Astrocyte of the cerebellum (primary cell): ENCODE measurements around the gene CNST.
"Not testable (repeated sequence)": the region's sequence is repeated elsewhere in the genome, so short reads cannot be mapped to it uniquely, and the experiment has no call there.

Experiments used
- DNase-seq: peaks from one replicate; pipeline ENCODE4 v3.0.0-alpha.2; 2011; ENCODE audit warnings: low read depth
- H3K4me3 ChIP-seq: 2 replicates; pipeline ENCODE4 v1.5.1; 2011; ENCODE audit warnings: mild to moderate bottlenecking, low read depth, low read length, moderate library complexity
- in situ Hi-C: cut with HindIII; loops from 2 replicates; pipeline ENCODE4 v1.10.0; 2017; ENCODE audit warnings: low sequenced_read_pairs
- TF ChIP-seq, protein P1 (sequence below): IDR thresholded peaks from 2 replicates; pipeline ENCODE4 v1.5.1; 2012; ENCODE audit warnings: low read length, low read depth, moderate library complexity, mild to moderate bottlenecking; ENCODE audit errors: missing control alignments

The CNST gene

DNA sequence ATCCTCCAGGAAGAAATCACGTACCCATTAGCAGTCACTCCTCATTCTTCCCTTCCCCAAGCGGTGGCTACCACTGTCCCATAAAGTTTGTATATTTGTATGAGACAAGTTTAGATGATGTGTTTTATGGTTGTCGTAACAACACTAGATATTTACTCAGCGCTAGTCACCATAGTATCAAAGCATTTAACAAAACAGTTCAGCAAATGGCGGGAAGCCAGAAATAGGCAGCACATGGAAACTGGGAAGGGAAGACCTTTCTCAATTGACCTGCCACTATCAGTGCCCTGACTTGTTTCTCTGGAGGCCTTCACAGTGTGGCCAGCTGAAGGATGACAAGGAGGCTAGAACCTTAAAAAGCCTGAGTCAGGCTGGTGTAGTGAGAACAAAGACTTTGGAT is 31.1 kb downstream of the CNST start:
- DNase-seq: peak; percentile 52
- in situ Hi-C loops: no loop called here
- no peak overlapping the region for H3K4me3 ChIP-seq
- TF ChIP-seq, protein P1, sequence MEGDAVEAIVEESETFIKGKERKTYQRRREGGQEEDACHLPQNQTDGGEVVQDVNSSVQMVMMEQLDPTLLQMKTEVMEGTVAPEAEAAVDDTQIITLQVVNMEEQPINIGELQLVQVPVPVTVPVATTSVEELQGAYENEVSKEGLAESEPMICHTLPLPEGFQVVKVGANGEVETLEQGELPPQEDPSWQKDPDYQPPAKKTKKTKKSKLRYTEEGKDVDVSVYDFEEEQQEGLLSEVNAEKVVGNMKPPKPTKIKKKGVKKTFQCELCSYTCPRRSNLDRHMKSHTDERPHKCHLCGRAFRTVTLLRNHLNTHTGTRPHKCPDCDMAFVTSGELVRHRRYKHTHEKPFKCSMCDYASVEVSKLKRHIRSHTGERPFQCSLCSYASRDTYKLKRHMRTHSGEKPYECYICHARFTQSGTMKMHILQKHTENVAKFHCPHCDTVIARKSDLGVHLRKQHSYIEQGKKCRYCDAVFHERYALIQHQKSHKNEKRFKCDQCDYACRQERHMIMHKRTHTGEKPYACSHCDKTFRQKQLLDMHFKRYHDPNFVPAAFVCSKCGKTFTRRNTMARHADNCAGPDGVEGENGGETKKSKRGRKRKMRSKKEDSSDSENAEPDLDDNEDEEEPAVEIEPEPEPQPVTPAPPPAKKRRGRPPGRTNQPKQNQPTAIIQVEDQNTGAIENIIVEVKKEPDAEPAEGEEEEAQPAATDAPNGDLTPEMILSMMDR: no peak

DNA sequence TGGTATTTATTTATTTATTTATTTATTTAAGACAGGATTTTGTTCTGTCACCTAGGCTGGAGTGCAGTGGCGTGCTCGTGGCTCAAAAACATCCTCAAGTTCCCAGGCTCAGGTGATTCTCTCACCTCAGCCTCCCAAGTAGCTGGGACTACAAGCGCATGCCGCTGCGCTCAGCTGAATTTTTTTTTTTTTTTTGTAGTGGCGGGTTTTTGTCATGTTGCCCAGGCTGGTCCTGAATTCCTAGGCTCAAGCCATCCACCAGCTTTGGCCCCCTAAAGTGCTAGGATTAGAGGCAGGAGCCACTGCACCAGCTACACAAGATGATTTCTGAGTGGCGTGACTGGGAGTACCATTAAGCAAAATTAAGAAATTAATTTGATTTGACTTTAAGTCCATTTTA is 31.7 kb downstream of the CNST start:
- H3K4me3 ChIP-seq: no peak overlapping the region
- TF ChIP-seq, protein P1: no peak
- no peak for DNase-seq
- in situ Hi-C loops: no loop called here

DNA sequence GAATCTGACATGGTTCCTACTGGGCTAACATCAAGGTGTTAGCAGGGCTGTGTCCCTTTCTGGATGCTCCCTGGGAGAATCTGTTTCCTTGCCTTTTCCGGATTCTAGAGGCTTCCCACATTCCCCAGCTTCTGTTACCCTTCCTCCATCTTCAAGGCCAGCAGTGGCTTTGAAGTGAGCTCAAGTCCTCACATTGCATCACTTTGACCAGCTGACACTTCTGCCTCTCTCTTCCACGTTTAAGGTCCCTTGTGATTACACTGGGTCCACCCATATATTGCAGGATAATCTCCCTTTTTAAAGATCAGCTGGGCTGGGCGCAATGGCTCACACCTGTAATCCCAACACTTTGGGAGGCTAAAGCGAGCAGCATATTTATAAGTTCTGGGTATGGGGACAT is 33.1 kb downstream of the CNST start:
- TF ChIP-seq, protein P1: no peak
- H3K4me3 ChIP-seq: no peak overlapping the region
- no peak for DNase-seq
- in situ Hi-C loops: no loop called here

DNA sequence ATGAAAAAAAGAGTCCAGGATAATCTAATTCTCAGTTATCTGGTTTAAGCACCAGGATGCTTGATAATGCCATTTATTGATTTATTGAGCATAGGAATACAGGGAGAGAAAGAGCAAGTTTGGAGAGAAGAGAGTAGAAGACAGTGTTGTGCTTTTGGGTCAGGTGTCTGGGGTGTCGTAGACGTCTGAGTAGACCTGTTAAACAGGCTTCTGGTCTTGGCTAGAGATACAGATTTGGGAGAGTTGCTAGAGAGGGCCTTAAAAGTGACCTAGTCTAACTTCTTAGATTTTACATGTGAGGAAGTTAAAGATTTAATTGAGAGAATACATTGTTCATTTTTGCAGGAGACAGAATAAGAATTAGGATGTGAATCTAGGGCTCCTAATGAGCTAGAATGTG is 34.3 kb downstream of the CNST start:
- DNase-seq: no peak
- TF ChIP-seq, protein P1: no peak
- in situ Hi-C loops: no loop called here
- H3K4me3 ChIP-seq: no peak overlapping the region

DNA sequence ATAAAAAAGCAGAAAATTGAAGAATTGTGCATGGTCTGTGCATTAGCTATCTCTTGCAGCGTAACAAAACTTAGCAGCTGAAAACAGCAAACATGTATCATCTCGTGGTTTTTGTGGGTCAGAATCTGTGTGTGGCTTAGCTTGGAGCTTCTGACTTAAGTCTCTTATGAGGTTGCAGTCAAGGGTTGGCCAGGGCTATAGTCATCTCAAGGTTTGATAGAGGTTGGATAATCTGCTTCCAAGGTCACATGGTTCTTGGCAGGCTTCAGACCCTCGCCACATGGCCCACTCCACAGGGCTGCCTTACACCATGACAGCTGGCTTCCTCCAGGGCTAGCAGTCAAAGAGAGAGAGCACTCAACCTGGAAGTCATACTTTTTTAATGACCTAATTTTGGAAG is 35.9 kb downstream of the CNST start:
- in situ Hi-C loops: no loop called here
- DNase-seq: peak; percentile 45
- no peak overlapping the region for H3K4me3 ChIP-seq
- TF ChIP-seq, protein P1: no peak

DNA sequence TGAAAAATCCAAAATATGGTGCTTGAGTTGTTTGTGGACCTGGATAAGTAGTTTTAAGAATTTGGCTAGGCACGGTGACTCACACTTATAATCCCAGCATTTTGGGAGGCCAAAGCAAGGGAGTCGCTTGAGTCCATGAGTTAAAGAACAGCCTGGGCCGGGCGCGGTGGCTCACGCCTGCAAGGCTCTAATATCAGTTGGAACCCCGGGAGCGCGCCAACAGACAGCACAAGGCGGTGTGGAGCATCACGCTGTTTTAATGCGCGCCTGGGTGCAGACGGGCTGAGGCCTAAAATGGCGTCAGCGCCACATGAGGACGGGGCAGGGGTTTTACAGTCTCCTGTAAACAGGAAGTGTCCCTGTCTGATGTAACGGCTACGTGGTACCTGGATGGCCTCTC is 39.0 kb downstream of the CNST start:
- H3K4me3 ChIP-seq, in situ Hi-C loops, DNase-seq: not testable (repeated sequence)

DNA sequence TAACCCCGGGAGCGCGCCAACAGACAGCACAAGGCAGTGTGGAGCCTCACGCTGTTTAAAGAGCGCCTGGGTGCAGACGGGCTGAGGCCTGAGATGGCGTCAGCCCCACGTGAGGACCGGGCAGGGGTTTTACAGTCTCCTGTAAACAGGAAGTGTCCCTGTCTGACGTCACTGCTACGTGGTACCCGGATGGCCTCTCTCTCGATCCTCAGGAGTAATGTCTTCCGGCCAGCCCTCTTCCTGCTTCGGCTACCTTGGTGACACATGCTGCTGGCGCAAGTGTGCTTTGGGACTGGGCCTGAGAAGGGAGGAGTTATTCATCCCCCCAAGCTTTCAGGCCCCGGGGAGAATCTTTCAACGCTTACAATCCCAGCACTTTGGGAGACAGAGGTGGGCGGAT is 41.2 kb downstream of the CNST start:
- DNase-seq: no peak
- TF ChIP-seq, protein P1: no peak
- no peak overlapping the region for H3K4me3 ChIP-seq
- in situ Hi-C loops: no loop called here
